IMR-90 (cell line): ENCODE measurements around the gene SPARC. TPM values are rescaled to one million over a fixed set of nuclear protein-coding genes. Genes with fewer than 3 reads are reported as not detected.

Source experiments
- ATAC-seq: fragments of 200-7000 bp; cut with Tn5 transposase; 2 replicates; pipeline ENCODE4 v1.9.1; 2020; ENCODE audit warnings: low read depth, mild to moderate bottlenecking, moderate library complexity
- BruUV-seq: library from RNA; stranded (reverse); fragments of 400-500 nt; replicated peaks from 2 replicates; lab custom pipeline; 2021; lab: Mats Ljungman, UMichigan
- CTCF ChIA-PET: fragments of 300-600 bp; formaldehyde crosslinking; extraction: SDS; loops from one replicate; lab custom pipeline; 2021; ENCODE audit warnings: antibody characterized with exemption; lab: Yijun Ruan, JAX
- POLR2A ChIA-PET: fragments of 300-600 bp; sonication (Branson Sonifier 250); formaldehyde crosslinking; loops from one replicate; lab custom pipeline; 2022; ENCODE audit warnings: antibody characterized with exemption; ENCODE audit not compliant: unreplicated experiment; lab: Charles Lee
- DNase-seq: peaks from one replicate; pipeline ENCODE4 v3.0.0; 2013
- H2AFZ ChIP-seq: replicated peaks from 2 replicates; pipeline ENCODE3; 2013; ENCODE audit warnings: low read length, mild to moderate bottlenecking; ENCODE audit not compliant: poor library complexity
- H2AK5ac ChIP-seq: 2 replicates; pipeline ENCODE4 v1.6.1; 2013; ENCODE audit warnings: low read depth, low read length, inconsistent platforms
- H2AK9ac ChIP-seq: replicated peaks from 2 replicates; pipeline ENCODE3; 2013; ENCODE audit warnings: mild to moderate bottlenecking, low read depth, low read length, moderate library complexity; ENCODE audit not compliant: poor library complexity
- H2BK120ac ChIP-seq: 2 replicates; pipeline ENCODE4 v1.6.1; 2013; ENCODE audit warnings: low read depth, low read length, inconsistent platforms
- H2BK15ac ChIP-seq: 3 replicates; pipeline ENCODE4 v1.6.1; 2013; ENCODE audit warnings: low read depth, low read length, inconsistent platforms
- H2BK20ac ChIP-seq: 2 replicates; pipeline ENCODE4 v1.6.1; 2013; ENCODE audit warnings: low read depth, mild to moderate bottlenecking, inconsistent platforms, low read length, moderate library complexity
- H2BK5ac ChIP-seq: 2 replicates; pipeline ENCODE4 v1.6.1; 2013; ENCODE audit warnings: mild to moderate bottlenecking, low read depth, low read length, inconsistent platforms; ENCODE audit not compliant: poor library complexity, severe bottlenecking
- H3K14ac ChIP-seq: replicated peaks from 2 replicates; pipeline ENCODE4 v1.6.1; 2013; ENCODE audit warnings: low read depth, low read length, inconsistent platforms
- H3K18ac ChIP-seq: 2 replicates; pipeline ENCODE4 v1.6.1; 2013; ENCODE audit warnings: low read depth, low read length, control low read depth
- H3K23ac ChIP-seq: 2 replicates; pipeline ENCODE4 v1.6.1; 2013; ENCODE audit warnings: low read depth, low read length, inconsistent platforms
- H3K27ac ChIP-seq: 2 replicates; pipeline ENCODE4 v1.5.1; 2013; ENCODE audit warnings: mild to moderate bottlenecking, control low read depth, low read length; ENCODE audit not compliant: insufficient read depth
- H3K27me3 ChIP-seq: 2 replicates; pipeline ENCODE4 v1.6.1; 2013; ENCODE audit warnings: low read length; ENCODE audit not compliant: control insufficient read depth, insufficient read depth
- H3K36me3 ChIP-seq: 2 replicates; pipeline ENCODE4 v1.6.1; 2013; ENCODE audit warnings: low read length, mixed read lengths; ENCODE audit not compliant: control insufficient read depth, insufficient read depth
- H3K4ac ChIP-seq: 2 replicates; pipeline ENCODE4 v1.6.1; 2013; ENCODE audit warnings: low read depth, low read length, inconsistent platforms
- H3K4me1 ChIP-seq: 2 replicates; pipeline ENCODE4 v1.6.1; 2013; ENCODE audit warnings: low read length, mixed read lengths; ENCODE audit not compliant: control insufficient read depth, insufficient read depth
- H3K4me2 ChIP-seq: 2 replicates; pipeline ENCODE4 v1.6.1; 2013; ENCODE audit warnings: low read depth, mild to moderate bottlenecking, control low read depth, low read length, moderate library complexity
- H3K4me3 ChIP-seq: 2 replicates; pipeline ENCODE4 v1.5.1; 2013; ENCODE audit warnings: low read depth, mild to moderate bottlenecking, control low read depth, low read length, moderate library complexity; ENCODE audit not compliant: insufficient read depth
- H3K56ac ChIP-seq: 2 replicates; pipeline ENCODE4 v1.6.1; 2013; ENCODE audit warnings: low read length, inconsistent platforms; ENCODE audit not compliant: insufficient read depth; ENCODE audit errors: extremely low read depth
- H3K79me1 ChIP-seq, 2 experiments: 2 replicates each; pipeline ENCODE4 v1.6.1; 2013; ENCODE audit warnings: low read length in 2 of 2, inconsistent platforms in 1 of 2, low read depth in 1 of 2
- H3K9ac ChIP-seq: 2 replicates; pipeline ENCODE4 v1.6.1; 2013; ENCODE audit warnings: low read depth, low read length, control low read depth
- H3K9me1 ChIP-seq: 2 replicates; pipeline ENCODE4 v1.6.1; 2013; ENCODE audit warnings: low read length, inconsistent platforms; ENCODE audit not compliant: insufficient read depth
- H3K9me3 ChIP-seq: 2 replicates; pipeline ENCODE4 v1.6.1; 2013; ENCODE audit warnings: low read length; ENCODE audit not compliant: control insufficient read depth, insufficient read depth
- H4K20me1 ChIP-seq: 2 replicates; pipeline ENCODE4 v1.6.1; 2013; ENCODE audit warnings: low read length, inconsistent platforms; ENCODE audit not compliant: insufficient read depth
- H4K5ac ChIP-seq: 2 replicates; pipeline ENCODE4 v1.6.1; 2013; ENCODE audit warnings: mild to moderate bottlenecking, low read depth, low read length, control low read depth
- H4K8ac ChIP-seq, 2 experiments: 2 replicates each; pipeline ENCODE4 v1.6.1; 2013; ENCODE audit warnings: low read depth in 2 of 2, low read length in 2 of 2, control low read depth in 1 of 2, inconsistent platforms in 1 of 2
- H4K91ac ChIP-seq: 2 replicates; pipeline ENCODE4 v1.6.1; 2013; ENCODE audit warnings: low read depth, low read length, inconsistent platforms; ENCODE audit not compliant: insufficient read depth
- BHLHE40 ChIP-seq: fragments of 150-350 bp; IDR thresholded peaks from 2 replicates; pipeline ENCODE4 v1.6.1; 2016; ENCODE audit warnings: mild to moderate bottlenecking, low read depth, low read length
- FOS ChIP-seq: fragments of 150-350 bp; IDR thresholded peaks from 2 replicates; pipeline ENCODE4 v1.6.1; 2016; ENCODE audit warnings: low read depth, low read length
- MAZ ChIP-seq: IDR thresholded peaks from 2 replicates; pipeline ENCODE4 v1.6.1; 2012; ENCODE audit warnings: low read depth, mild to moderate bottlenecking, low read length, improper control_type of control experiment, moderate library complexity, borderline replicate concordance
- NFE2L2 ChIP-seq: fragments of 150-350 bp; IDR thresholded peaks from 2 replicates; pipeline ENCODE4 v1.6.1; 2016; ENCODE audit warnings: low read depth, mild to moderate bottlenecking, low read length
- RAD21 ChIP-seq: IDR thresholded peaks from 2 replicates; pipeline ENCODE4 v1.6.1; 2012; ENCODE audit warnings: low read length, improper control_type of control experiment
- RCOR1 ChIP-seq: IDR thresholded peaks from 2 replicates; pipeline ENCODE4 v1.6.1; 2012; ENCODE audit warnings: mild to moderate bottlenecking, low read length, improper control_type of control experiment; ENCODE audit not compliant: insufficient replicate concordance
- RFX5 ChIP-seq: IDR thresholded peaks from 2 replicates; pipeline ENCODE4 v1.8.0; 2012; ENCODE audit warnings: low read depth, mild to moderate bottlenecking, low read length, moderate library complexity
- WGBS, 2 experiments: methylation state at CpG; one replicate each; pipeline versions ENCODE4 v1.1.5 to v1.1.7; 2013; ENCODE audit warnings: missing lambda C conversion rate in 2 of 2; ENCODE audit not compliant: insufficient read length in 1 of 2; ENCODE audit errors: extremely low coverage in 2 of 2; 5-methylcytosine and 5-hydroxymethylcytosine counted together
- dilution Hi-C: fragments of 300-500 bp; cut with HindIII; formaldehyde crosslinking; loops from one replicate; pipeline ENCODE4 v1.14.3; 2018; ENCODE audit warnings: low sequenced_read_pairs; ENCODE audit not compliant: unreplicated experiment
- in situ Hi-C: fragments of 300-500 bp; cut with MboI; formaldehyde crosslinking; loops from 3 replicates; pipeline ENCODE4 v1.14.3; 2019; ENCODE audit warnings: low sequenced_read_pairs, inconsistent platforms, mixed read lengths
- intact Hi-C: fragments of 100-400 bp; cut with micrococcal nuclease; formaldehyde crosslinking; loops from 2 replicates; pipeline ENCODE4 v1.10.0; 2022
- polyA plus RNA-seq, 3 experiments: library from polyadenylated mRNA; depleted of rRNA; stranded (reverse); fragments of >200 nt; gene quantifications; 2 replicates each; pipeline ENCODE4 v1.2.3, GENCODE V29; 2012; ENCODE audit warnings: low replicate concordance in 1 of 3
- total RNA-seq: library from RNA; depleted of rRNA; stranded (reverse); fragments of >200 nt; gene quantifications from 2 replicates; pipeline ENCODE4 v1.2.3, GENCODE V29; 2012
- TF ChIP-seq, protein P1 (sequence below): fragments of 150-350 bp; IDR thresholded peaks from 2 replicates; pipeline ENCODE4 v1.6.1; 2016; ENCODE audit warnings: low read depth, mild to moderate bottlenecking, low read length, moderate library complexity, borderline replicate concordance
- TF ChIP-seq, protein P2 (sequence below): fragments of 150-350 bp; IDR thresholded peaks from 2 replicates; pipeline ENCODE4 v1.6.1; 2017; ENCODE audit warnings: mild to moderate bottlenecking, antibody characterized with exemption, low read length, low read depth
- TF ChIP-seq, protein P3 (sequence below): conservative IDR thresholded peaks from 2 replicates; pipeline ENCODE4 v1.5.1; 2012; ENCODE audit warnings: mild to moderate bottlenecking, low read depth, low read length, improper control_type of control experiment

SPARC gene
- total and polyA plus RNA-seq, 2 of the 4 experiments (the other 2 are of a cell fraction), result 1,186 to 4,692 TPM

DNA sequence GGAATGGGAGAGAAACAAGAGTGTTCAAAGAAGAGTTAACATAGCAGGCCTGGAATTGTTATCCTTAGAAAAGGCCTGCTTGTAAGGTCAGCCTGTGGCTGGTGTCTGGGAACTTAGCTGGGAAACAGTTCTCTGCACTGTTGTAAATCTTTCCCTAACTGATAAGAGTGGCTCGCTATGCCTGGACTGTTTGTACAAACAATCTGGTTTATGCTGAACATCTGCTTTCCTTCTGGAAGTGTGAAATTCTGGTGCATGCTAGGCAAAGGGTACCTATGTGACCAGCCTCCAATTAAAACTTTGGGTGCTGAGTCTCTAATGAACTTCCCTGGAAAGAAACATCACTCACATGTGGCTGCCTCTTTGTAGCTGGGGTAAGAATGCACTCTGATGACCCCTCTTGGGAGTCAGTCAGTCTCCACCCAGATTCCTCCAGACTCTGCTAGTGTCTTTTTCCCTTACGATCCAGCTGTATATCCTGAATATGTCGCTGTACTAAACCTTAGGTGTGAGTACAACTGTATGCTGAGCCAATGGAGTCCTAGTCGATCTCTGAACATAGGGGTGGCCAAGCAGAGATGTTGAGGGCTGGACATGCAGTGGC, 16.5 kb downstream of the SPARC start:
- DNase-seq (peak; percentile 78), ATAC-seq (peak; percentile 36)
- Histone ChIP-seq H3K4me3 (no peak overlapping the region), H3K79me1 (peaks cover 44 to 95% of the 10 kb centered on the region in 2 experiments), H3K4ac (peak overlapping the region; percentile 63), H3K14ac (0 out of 2 replicates have a peak overlapping the region, but pooled peaks have one; percentile 35), H3K56ac (no peak overlapping the region), H3K36me3 (peaks cover 93% of the 10 kb centered on the region), H4K5ac (0 out of 2 replicates have a peak overlapping the region, but pooled peaks have one; percentile 2), H2BK15ac (no peak overlapping the region), H3K18ac (peak overlapping the region; percentile 31; the same call in 1 of the 2 replicates), H4K8ac (peak overlapping the region in 1 of 2 experiments; percentile 37; a peak in 2 of 4 replicates), H2BK120ac (peak overlapping the region; percentile 35; the same call in 1 of the 2 replicates), H3K27me3 (no peaks in the 10 kb centered on the region), H2BK5ac (peak overlapping the region; percentile 78), H2BK20ac (peak overlapping the region; percentile 21; the same call in 1 of the 2 replicates), H3K4me2 (no peak overlapping the region), H3K9me1 (peaks cover 38% of the 10 kb centered on the region), H3K4me1 (peaks cover 53% of the 10 kb centered on the region), H2AK5ac (peak overlapping the region; percentile 54; the same call in 1 of the 2 replicates), H4K91ac (no peak overlapping the region; the same call in 1 of the 2 replicates), H3K9me3 (no peaks in the 10 kb centered on the region), H4K20me1 (peaks cover 99% of the 10 kb centered on the region), H3K27ac (peak overlapping the region; percentile 81; the same call in 1 of the 2 replicates), H2AFZ (peak overlapping the region; percentile 5), H3K9ac (peak overlapping the region; percentile 13; the same call in 1 of the 2 replicates), H2AK9ac (peak overlapping the region; percentile 16), H3K23ac (peak overlapping the region; percentile 33)
- dilution Hi-C loops, result no loop called here
- ChIA-PET CTCF (interaction anchor here (0.8 to 1.4 kb wide), 3 partner anchors 11 to 71 kb away, joined by 3 to 5 read pairs (median 4); no protein-coding TSS in a partner anchor), POLR2A (interaction anchor here (0.7 to 3.4 kb wide), 6 partner anchors 9 to 70 kb away, joined by 3 to 22 read pairs (median 4); partner anchors contain the start of gene SPARC)
- TSS peak; percentile 3 for BruUV-seq
- intact Hi-C loops, result no loop called here
- WGBS, 2 experiments, result 28% methylated on average over 2 of the region's 4 CpGs; no CpG with 5 or more reads in 1 of the 2 experiments
- in situ Hi-C loops, result no loop called here
- TF ChIP-seq, protein P1, sequence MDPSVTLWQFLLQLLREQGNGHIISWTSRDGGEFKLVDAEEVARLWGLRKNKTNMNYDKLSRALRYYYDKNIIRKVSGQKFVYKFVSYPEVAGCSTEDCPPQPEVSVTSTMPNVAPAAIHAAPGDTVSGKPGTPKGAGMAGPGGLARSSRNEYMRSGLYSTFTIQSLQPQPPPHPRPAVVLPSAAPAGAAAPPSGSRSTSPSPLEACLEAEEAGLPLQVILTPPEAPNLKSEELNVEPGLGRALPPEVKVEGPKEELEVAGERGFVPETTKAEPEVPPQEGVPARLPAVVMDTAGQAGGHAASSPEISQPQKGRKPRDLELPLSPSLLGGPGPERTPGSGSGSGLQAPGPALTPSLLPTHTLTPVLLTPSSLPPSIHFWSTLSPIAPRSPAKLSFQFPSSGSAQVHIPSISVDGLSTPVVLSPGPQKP, result no peak
- TF ChIP-seq RFX5, result no peak
- TF ChIP-seq, protein P2, sequence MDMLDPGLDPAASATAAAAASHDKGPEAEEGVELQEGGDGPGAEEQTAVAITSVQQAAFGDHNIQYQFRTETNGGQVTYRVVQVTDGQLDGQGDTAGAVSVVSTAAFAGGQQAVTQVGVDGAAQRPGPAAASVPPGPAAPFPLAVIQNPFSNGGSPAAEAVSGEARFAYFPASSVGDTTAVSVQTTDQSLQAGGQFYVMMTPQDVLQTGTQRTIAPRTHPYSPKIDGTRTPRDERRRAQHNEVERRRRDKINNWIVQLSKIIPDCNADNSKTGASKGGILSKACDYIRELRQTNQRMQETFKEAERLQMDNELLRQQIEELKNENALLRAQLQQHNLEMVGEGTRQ, result no peak
- no peak for TF ChIP-seq MAZ
- TF ChIP-seq RCOR1, result no peak
- TF ChIP-seq, protein P3, sequence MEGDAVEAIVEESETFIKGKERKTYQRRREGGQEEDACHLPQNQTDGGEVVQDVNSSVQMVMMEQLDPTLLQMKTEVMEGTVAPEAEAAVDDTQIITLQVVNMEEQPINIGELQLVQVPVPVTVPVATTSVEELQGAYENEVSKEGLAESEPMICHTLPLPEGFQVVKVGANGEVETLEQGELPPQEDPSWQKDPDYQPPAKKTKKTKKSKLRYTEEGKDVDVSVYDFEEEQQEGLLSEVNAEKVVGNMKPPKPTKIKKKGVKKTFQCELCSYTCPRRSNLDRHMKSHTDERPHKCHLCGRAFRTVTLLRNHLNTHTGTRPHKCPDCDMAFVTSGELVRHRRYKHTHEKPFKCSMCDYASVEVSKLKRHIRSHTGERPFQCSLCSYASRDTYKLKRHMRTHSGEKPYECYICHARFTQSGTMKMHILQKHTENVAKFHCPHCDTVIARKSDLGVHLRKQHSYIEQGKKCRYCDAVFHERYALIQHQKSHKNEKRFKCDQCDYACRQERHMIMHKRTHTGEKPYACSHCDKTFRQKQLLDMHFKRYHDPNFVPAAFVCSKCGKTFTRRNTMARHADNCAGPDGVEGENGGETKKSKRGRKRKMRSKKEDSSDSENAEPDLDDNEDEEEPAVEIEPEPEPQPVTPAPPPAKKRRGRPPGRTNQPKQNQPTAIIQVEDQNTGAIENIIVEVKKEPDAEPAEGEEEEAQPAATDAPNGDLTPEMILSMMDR, result no peak
- TF ChIP-seq BHLHE40, result no peak
- TF ChIP-seq FOS, result no peak
- no peak for TF ChIP-seq NFE2L2
- no peak for TF ChIP-seq RAD21
